ENCODE data around the gene PHLDB3. TPM values are rescaled to one million over a fixed set of nuclear protein-coding genes. Genes with fewer than 3 reads are reported as not detected.

The PHLDB3 gene
- total RNA-seq, 4 donors from 2014 or later = 1.9 to 5.7 (median 3.5) TPM

DNA sequence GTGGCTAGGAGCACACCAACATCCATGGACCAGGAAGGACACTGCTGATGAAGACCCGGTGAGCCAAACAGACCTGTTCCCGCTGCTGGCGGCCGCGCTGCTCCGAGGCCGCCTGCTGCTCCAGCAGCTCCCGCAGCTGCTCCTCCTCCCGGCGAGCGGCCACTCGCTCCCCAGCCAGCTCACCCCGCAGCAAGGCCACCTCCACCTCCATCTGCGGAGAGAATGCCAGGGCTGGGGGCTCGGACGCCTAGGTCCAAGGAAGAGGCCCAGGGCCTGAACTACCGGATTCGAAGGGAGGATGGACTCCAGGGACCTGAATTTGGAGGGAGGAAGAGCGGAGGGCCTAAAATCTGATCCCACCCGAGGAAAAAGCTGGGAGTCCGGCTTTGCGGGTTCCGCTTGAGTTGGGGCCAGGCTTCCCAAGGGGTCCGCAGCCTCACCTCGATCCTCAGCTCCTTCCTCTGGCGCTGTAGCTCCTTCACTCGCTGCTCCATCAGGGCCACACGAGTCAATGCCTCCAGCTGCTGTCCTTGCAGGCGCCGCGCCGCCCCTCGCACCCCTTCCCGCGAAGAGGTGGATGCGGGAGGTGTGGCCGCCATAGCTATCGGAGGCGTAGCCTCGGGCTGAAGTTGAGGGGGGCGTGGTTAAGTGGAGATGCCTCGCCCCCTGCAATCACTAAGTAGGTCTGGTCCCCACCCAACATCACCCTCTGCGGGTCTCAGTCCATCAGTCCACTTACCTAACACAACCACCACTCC, 2.7 kb downstream of the PHLDB3 start:
- TF ChIP-seq, protein P1, sequence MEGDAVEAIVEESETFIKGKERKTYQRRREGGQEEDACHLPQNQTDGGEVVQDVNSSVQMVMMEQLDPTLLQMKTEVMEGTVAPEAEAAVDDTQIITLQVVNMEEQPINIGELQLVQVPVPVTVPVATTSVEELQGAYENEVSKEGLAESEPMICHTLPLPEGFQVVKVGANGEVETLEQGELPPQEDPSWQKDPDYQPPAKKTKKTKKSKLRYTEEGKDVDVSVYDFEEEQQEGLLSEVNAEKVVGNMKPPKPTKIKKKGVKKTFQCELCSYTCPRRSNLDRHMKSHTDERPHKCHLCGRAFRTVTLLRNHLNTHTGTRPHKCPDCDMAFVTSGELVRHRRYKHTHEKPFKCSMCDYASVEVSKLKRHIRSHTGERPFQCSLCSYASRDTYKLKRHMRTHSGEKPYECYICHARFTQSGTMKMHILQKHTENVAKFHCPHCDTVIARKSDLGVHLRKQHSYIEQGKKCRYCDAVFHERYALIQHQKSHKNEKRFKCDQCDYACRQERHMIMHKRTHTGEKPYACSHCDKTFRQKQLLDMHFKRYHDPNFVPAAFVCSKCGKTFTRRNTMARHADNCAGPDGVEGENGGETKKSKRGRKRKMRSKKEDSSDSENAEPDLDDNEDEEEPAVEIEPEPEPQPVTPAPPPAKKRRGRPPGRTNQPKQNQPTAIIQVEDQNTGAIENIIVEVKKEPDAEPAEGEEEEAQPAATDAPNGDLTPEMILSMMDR (IDR thresholded peaks at IDR 0.05; ENCODE audit: low read depth) = no peak

DNA sequence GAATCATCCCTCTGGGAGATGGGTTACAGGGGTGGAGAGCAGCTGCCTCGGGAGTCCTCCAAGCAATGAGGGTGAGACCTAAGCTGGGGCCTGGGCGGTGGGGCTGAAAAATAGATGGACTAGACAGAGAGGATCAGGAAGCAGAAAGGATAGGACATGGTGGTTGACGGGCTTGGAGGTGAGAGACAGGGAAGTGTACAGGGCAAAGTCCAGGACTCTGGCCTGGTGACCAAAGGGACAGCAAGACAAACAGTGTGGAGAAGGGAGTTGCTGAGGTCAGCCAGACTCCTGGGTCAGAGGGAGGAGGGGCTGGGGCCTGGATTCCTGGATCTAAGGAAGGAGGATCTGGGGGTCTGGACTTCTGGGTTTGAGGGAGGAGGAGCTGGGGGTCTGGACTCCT, 5.5 kb downstream of the PHLDB3 start:
- TF ChIP-seq, protein P1 (IDR thresholded peaks at IDR 0.05; ENCODE audit: low read depth) = no peak

DNA sequence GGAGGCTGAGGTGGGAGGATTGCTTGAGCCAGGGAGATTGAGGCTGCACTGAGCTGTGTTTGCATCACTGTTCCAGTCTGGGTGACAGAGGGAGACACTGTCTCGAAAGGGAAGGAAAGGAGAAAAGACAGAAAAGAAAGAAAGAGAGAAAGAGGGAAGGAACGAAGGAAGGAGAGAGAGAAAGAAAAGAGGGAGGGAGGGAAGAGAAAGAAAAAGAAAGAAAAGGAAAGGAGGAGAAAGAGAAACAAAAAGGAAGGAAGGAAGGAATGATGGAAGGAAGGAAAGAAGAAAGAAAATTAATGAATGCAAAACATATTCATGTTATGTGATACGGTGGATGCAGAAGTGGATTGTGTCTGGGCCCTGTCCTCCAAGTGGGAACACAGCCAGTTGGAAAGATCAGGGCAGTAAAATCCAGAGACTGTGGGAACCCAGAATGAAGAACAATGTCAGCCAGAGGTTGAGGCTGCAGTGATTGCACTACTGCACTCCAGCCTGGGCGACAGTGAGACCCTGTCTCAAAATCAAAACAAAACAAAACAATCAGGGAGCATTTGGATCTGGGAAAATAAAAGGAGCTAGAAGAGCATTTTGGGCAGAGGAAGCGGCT, 6.2 kb downstream of the PHLDB3 start:
- TF ChIP-seq, protein P1 (IDR thresholded peaks at IDR 0.05; ENCODE audit: low read depth) = no peak

DNA sequence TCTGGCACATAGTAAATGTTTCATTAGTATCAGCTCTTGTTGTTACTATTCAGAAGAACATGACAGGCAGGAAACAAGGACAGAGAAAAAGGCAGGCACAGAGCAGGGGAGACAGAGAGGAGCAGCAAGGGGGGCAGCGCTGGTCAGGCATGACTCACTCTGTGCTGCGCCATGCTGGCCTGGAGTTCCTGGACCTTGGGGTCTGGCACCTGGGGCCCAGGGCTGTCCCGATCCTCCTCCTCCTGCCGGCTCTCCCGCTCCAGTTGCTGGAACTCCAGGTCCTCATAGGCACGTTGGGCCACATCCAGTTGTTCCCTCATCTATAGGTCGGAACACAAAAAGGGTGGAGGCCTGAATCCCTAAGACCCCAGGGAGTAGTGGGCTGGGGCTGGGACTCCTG, 7.6 kb downstream of the PHLDB3 start:
- TF ChIP-seq, protein P1 (IDR thresholded peaks at IDR 0.05; ENCODE audit: low read depth) = no peak

DNA sequence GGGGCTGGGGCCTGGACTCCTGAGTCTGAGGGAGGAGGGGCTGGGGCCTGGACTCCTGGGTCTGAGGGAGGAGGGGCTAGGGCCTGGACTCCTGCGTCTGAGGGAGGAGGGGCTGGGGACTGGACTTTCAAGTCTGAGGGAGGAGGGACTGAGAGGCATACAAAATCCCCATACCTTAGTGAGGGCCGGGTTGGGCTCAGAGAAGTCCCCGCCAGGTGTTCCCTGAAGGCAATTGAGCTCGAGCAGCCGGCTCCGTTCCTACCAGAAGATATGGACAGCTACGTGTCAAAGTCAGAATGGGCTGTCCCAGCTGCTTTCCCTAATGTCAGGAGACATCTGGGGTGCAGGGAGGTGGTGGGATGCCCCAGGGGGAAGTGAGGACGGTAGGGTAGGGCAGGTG, 9.5 kb downstream of the PHLDB3 start:
- TF ChIP-seq, protein P1 (IDR thresholded peaks at IDR 0.05; ENCODE audit: low read depth) = no peak

DNA sequence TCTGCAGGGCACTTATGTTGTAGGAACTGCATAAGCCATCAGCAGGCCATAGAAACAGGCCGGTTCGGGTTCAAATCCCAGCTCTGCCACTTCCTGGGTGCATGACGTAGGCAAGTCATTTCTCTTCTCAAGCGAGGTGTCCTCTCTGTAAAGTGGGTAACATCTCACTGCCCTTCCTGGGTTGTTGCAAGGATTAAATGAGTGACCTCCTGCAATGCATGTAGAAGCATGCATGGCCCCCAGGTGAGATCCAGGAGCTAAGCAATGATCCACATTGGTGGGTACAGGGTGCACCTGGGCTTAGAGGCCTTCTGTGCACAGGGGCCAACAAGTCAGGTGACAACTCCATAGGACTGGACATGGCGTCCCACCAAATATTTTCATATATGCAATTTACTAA, 13.8 kb downstream of the PHLDB3 start:
- TF ChIP-seq, protein P1 (IDR thresholded peaks at IDR 0.05; ENCODE audit: low read depth) = no peak

DNA sequence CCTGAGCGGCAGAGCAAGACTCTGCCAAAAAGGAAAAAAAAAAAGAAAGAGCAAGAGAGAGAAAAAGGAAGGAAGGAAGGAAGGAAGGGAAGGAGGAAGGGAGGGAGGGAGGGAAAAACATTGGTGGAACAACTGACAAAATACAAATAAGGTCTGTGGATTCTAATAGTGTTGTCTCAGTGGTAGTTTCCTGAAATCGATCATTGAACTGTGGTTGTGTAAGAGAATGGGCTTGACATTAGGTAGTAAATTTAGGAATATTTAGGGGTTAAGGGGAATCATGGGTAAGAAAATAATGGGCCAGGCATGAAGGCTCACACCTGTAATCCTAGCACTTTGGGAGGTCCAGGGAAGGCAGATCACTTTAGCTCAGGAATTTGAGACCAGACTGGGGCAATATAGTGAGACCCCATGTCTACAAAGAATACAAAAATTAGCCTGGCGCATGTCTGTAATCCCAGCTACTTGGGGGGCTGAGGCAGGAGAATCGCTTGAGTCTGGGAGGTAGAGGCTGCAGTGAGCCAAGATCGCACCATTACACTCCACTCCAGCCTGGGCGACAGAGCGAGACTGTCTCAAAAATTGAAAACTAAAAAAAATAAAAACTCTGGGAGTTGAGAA, 14.5 kb downstream of the PHLDB3 start:
- TF ChIP-seq, protein P1 (IDR thresholded peaks at IDR 0.05; ENCODE audit: low read depth) = no peak
